Fibroblast of upper back skin (primary cell): ENCODE data around the gene ATP4B.
"Not testable (repeated sequence)": the region's sequence is repeated elsewhere in the genome, so short reads cannot be mapped to it uniquely, and the experiment has no call there.

Source experiments
- DNase-seq: peaks from one replicate; pipeline ENCODE4 v3.0.0-alpha.2; 2013

ATP4B gene

DNA sequence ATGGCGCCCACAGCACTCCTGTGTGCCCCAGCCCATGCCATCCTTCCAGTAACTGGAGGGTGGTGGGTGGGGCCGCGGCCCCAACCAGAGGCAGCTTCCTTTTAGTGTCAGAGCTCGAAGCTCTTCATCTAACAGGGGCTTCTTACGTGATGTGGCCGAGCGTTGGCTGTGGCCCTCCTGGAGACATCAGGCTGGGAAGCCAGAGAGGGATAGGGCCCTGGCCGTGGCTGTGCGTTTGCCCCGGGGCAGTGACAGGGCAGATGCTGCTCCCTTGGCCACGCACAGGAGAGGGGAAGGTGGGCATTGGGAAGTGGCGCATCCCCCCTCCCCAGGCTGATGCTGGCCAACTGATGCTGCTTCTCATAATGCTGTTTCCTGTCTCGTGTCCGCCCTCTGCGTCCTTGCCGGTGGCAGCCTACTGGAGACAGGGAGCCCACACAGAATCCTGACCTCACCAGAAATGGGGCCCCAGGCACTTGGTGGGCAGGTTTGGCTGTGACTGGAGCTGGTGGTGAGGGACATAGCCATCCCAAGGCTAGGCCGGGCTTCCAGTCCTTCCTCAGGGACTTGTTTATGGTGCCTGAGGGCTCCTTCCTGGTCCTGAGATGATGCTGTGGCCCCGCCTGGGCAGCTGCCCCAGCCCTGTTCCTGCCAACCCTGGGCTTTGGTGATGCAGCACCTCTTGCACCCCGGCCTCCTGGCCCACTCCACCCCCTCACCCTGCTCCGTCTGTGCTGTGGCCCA lies 34.3 kb downstream of the ATP4B start:
- DNase-seq = peak; percentile 6

GRCh38 chr13:113622791-113623490 lies 35.1 kb downstream of the ATP4B start:
- no peak for DNase-seq

DNA sequence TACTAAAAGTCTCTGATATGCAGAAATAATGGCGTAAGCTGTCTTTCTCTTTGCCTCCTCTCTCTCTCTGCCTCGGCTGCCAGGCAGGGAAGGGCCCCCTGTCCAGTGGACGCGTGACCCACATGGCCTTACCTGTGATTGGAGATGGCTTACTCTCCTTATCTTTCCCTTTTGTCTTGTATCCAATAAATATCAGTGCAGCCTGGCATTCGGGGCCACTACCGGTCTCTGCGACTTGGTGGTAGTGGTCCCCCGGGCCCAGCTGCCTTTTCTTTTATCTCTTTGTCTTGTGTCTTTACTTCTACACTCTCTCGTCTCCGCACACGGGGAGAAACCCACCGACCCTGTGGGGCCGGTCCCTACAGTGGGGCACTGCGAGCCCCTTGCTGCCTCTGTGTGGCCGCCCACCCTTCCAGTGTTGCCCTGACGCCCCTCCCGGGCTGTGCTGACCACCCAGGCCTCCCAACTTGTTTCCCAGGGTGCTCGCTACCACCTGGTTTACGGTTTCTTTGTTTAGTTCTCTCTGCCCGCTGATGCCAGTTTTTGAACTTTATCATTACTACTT lies 35.9 kb downstream of the ATP4B start:
- not testable (repeated sequence) for DNase-seq

GRCh38 chr13:113621498-113621897 lies 36.5 kb downstream of the ATP4B start:
- DNase-seq = peak; percentile 6

- DNase-seq = no peak
Measured at GRCh38 chr13:113621046-113621445, 37.0 kb downstream of the ATP4B start.

GRCh38 chr13:113620036-113620796 lies 37.8 kb downstream of the ATP4B start:
- DNase-seq = no peak

- no peak for DNase-seq
Measured at GRCh38 chr13:113618455-113618854, 39.5 kb downstream of the ATP4B start.

DNA sequence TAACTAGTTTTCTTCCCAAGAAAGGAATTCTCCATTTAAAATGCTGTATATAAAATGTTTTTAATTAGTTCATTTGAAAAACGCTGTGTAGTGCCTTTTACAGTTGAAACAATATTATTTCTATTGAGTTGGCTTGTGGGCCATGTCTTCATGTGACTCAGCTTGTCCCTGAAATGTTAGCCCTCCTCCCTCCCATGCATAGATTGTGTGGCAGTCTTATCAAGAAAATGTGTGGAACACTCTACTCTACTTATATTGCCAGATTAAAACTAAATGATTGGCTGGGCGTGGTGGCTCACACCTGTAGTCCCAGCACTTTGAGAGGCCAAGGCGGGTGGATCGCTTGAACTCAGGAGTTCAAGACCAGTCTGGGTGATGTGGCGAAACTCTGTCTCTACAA lies 40.0 kb downstream of the ATP4B start:
- no peak for DNase-seq

DNA sequence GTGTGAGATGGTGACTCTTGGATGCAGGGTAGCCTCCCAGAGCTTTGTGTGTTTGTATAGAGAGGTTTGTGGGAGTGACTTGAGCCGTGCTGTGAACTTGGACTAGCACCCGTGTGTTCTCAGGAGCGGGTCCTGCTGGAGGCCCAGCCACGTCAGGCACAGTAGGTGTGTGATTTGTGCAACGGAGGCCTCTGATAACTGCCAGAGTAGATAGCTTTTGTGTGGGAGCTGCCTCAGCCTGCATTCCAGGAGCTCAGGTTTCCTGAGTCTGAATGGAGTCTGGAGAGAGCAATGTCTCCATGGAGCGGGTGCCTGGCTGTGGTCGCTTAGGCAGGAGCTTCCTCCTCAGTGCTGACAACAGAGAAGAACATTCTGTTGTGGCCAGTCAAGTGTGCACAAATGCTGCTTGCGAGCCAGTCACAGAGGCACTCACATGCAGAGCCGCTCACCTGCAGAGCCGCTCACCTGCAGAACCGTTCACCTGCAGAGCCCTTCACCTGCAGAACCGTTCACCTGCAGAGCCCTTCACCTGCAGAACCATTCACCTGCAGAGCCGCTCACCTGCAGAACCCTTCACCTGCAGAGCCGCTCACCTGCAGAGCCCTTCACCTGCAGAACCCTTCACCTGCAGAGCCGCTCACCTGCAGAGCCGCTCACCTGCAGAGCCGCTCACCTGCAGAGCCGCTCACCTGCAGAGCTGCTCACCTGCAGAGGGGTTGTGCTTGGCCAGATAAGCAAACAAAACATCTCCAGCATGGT lies 40.8 kb downstream of the ATP4B start:
- peak; percentile 11 for DNase-seq

DNA sequence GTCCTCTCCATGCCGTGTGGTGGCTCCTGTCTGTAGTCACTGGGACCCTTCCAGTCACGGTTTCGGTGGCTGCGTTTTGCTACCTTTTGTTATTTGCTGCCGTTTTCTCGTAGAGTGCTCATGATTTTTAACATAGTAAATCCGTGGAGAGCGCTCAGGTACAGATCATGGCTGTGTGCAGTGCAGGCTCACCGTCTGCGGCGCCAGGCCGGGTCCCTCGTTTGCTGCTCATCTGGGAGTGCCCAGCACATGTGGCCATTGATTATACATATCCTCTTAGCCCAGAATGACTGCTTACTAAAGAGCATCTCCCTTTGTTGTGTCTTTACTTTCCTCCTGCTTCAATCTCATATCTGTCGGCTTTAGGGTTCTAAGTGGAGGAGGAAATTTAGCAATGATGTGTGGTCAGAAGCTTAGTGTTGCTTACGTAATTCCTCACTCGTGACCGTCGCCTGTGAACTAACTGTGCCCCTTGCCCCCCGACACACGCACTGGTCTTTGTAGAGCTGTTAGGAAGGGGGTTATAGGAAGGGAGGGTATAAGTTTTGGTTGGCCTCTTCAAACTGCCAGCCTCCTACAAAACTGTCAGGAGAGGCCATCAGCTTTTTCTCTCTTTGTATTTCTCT lies 41.6 kb downstream of the ATP4B start:
- no peak for DNase-seq

GRCh38 chr13:113613789-113614379 lies 44.1 kb downstream of the ATP4B start:
- DNase-seq = no peak

- no peak for DNase-seq
Measured at GRCh38 chr13:113612607-113613006, 45.4 kb downstream of the ATP4B start.

- no peak for DNase-seq
Measured at GRCh38 chr13:113611996-113612395, 46.0 kb downstream of the ATP4B start.

DNA sequence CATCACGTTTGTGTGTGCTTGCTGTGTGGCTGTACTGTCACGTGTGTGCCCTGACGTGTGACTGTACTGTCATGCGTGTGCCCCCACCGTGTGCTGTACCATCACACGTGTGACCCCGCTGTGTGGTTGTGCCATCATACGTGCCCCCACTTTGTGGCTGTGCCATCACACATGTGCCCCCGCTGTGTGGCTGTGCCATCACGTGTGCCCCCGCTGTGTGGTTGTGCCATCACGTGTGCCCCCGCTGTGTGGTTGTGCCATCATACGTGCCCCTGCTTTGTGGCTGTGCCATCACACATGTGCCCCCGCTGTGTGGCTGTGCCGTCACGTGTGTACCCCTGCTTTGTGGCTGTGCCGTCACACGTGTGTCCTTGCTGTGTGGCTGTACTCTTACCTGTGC lies 47.7 kb downstream of the ATP4B start:
- no peak for DNase-seq

DNA sequence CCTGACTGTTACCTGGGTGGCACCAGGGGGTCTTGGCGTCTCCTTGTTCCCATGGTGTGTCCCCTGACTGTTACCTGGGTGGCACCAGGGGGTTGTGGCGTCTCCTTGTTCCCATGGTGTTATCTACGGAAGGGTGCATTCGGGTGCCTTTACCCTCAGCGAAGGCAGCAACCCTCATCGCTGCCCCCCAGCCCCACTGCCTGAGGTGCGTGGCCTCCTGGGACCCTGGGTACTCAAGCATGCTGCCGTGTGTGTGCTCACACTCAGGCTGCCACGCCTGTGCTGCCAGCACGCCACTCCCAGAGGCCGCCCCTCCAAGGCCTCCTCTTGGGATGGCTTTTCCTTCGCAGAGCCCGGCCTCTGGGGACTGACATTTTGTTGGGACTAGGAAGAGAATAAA lies 48.4 kb downstream of the ATP4B start:
- no peak for DNase-seq

DNA sequence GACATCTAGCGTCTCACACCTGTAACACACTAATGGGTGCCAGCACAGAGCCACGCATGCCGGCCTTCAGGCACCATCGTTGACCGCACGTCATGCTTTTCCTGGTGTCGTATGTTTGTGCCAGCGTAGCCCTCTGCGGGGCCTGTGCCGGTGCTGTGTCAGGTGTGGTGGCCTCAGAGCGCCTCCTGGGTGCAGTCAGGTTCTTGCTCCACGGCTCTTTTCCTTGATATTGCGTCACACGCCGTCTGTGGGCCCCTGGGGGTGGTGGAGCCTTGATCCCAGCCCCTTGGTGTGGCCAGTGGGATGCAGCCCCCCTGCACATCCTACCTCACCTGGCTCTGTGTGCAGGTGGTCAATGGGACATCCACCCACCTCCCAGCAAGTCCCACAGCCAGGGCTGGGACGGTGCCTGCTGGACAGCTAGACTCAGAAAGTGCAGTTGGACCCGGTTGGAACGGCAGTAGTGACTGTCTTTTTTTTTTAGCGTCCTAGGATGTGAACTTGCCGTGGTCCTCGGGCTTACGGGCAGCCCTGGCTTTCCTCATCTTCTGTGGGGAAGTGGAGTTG lies 48.9 kb downstream of the ATP4B start:
- DNase-seq = no peak

- no peak for DNase-seq
Measured at GRCh38 chr13:113607889-113608635, 49.9 kb downstream of the ATP4B start.

DNA sequence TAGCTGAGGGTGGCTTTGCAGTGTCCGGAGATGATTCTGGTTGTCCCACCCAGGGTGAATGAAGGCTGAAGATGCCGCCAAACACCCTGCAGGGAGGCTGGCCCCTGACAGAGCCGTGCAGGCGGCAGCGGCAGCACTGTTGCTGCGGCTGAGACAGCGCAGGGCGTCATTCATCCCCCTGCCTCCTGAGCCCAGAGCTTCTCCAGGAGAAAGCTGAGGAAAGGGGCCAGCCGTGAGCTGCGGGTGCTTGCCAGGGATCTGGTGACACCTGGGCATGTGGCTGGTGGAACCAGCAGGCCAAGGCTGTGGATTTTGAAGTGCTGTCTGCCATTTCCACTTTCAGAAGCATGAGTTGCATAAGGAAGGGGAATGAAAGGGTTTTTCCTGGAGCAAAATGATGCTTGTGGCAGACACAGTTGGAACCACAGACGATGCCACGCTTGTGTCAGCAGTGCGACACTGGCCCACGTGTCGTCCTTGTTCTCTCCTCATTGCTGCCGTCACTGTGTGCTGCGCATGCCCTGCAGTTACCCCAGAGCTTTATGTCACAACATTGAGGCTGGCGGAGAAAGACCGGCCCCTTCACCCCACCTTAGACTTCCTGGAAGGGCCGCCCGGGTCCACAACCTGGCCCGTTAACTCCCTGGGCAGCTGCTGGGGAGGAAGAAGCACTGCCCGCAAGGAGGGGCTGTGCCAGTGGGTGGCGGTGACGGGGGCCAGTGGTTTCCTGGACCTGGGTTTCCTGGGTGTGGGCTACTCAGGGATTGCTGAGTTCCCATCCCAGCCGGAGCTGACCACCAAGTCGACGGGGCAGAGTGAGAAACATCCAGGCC lies 50.7 kb downstream of the ATP4B start:
- no peak for DNase-seq

DNA sequence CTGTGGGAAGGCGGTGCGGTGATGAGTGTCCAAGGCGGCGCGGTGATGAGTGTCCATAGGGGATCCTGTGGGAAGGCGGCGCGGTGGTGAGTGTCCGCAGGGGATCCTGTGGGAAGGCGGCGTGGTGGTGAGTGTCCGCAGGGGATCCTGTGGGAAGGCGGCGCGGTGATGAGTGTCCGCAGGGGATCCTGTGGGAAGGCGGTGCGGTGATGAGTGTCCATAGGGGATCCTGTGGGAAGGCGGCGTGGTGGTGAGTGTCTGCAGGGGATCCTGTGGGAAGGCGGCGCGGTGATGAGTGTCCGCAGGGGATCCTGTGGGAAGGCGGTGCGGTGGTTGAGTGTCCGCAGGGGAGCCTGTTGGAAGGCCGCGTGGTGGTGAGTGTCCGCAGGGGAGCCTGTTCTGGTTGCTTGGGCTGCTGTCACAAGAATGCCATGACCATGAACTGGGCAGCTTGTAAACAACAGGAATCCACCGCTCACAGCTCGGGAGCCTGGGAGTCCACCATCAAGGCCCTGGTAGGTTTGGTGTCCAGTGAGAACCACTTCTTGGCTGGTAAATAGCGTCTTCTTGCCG lies 52.0 kb downstream of the ATP4B start:
- no peak for DNase-seq
